Gastroesophageal sphincter (tissue), 3 donors: ENCODE results near the gene SLAMF1.

Experiments used
- EP300 ChIP-seq: sonication (generic); formaldehyde crosslinking; IDR thresholded peaks from one replicate; pipeline ENCODE4 v1.6.1; 2017; ENCODE audit warnings: antibody characterized with exemption, mild to moderate bottlenecking
- POLR2A ChIP-seq, 2 donors: fragments of 450-650 bp; IDR thresholded peaks; one replicate each; pipeline ENCODE4 v1.6.1; 2017; ENCODE audit warnings: antibody characterized with exemption in 2 of 2, mild to moderate bottlenecking in 2 of 2, moderate library complexity in 1 of 2
- POLR2AphosphoS5 ChIP-seq: sonication (generic); formaldehyde crosslinking; IDR thresholded peaks from one replicate; pipeline ENCODE4 v1.6.1; 2017; ENCODE audit warnings: antibody characterized with exemption
- TF ChIP-seq, protein P1 (sequence below), 4 experiments: fragments of 200-600 bp in 2 of 4; fragments of 450-650 bp in 2 of 4; sonication (generic) in 1 of 4; IDR thresholded peaks; one replicate each; pipeline ENCODE4 v1.5.1; 2017 to 2019; ENCODE audit warnings: antibody characterized with exemption in 4 of 4, mild to moderate bottlenecking in 2 of 4, moderate library complexity in 2 of 4

DNA sequence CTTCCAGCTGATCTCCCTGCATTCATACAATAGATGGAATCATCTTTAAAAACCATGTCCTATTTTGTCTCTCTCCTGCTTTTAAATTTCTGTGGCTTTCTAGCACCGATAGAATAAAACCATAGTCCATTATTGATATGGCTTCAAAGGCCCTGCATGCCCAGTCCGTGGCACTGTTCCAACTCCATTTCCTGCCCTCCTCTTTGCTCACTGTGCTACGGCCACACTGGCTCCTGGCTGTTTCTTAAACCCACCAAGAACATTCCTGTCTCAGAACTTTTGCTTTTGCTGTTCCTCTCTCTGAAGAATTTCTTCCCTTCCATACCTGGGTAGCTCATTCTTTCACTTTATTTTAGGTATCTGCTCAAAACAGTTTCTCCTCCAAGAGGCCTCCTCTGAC, 7.2 kb downstream of the SLAMF1 start:
- TF ChIP-seq POLR2A (IDR thresholded peaks at IDR 0.05) = no peak
- TF ChIP-seq, protein P1, sequence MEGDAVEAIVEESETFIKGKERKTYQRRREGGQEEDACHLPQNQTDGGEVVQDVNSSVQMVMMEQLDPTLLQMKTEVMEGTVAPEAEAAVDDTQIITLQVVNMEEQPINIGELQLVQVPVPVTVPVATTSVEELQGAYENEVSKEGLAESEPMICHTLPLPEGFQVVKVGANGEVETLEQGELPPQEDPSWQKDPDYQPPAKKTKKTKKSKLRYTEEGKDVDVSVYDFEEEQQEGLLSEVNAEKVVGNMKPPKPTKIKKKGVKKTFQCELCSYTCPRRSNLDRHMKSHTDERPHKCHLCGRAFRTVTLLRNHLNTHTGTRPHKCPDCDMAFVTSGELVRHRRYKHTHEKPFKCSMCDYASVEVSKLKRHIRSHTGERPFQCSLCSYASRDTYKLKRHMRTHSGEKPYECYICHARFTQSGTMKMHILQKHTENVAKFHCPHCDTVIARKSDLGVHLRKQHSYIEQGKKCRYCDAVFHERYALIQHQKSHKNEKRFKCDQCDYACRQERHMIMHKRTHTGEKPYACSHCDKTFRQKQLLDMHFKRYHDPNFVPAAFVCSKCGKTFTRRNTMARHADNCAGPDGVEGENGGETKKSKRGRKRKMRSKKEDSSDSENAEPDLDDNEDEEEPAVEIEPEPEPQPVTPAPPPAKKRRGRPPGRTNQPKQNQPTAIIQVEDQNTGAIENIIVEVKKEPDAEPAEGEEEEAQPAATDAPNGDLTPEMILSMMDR (IDR thresholded peaks at IDR 0.05) = no peak
- no peak for TF ChIP-seq POLR2AphosphoS5
- no peak for TF ChIP-seq EP300
